ENCODE results near the gene ASIC3.

DNA sequence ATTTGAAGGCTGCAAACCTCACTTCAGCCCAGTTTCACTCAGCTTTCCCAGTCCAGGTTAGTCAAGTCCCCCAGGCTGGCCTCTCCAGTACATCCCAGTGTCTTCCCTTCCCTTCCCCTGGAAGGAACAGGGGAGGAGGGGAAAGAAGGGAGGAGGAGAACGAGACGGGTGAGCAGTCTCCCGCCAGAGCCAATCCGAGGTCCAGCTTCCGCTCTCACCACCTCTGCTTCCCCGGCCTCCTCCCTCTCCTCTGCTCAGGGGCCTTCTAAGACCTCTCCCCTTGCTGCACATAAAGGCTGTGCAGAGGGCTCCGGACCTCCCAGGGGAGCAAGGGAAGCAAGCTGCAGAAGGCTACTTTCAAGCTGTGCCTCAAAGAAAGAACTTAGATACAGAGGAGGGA, 28.1 kb upstream of the ASIC3 start:
- TF ChIP-seq, protein P1, sequence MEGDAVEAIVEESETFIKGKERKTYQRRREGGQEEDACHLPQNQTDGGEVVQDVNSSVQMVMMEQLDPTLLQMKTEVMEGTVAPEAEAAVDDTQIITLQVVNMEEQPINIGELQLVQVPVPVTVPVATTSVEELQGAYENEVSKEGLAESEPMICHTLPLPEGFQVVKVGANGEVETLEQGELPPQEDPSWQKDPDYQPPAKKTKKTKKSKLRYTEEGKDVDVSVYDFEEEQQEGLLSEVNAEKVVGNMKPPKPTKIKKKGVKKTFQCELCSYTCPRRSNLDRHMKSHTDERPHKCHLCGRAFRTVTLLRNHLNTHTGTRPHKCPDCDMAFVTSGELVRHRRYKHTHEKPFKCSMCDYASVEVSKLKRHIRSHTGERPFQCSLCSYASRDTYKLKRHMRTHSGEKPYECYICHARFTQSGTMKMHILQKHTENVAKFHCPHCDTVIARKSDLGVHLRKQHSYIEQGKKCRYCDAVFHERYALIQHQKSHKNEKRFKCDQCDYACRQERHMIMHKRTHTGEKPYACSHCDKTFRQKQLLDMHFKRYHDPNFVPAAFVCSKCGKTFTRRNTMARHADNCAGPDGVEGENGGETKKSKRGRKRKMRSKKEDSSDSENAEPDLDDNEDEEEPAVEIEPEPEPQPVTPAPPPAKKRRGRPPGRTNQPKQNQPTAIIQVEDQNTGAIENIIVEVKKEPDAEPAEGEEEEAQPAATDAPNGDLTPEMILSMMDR (IDR thresholded peaks at IDR 0.05; ENCODE audit: low read length), result no peak
- TF ChIP-seq EZH2 (optimal IDR thresholded peaks at IDR 0.05; ENCODE audit: low read depth, low read length) (no peak), EZH2phosphoT487 (IDR thresholded peaks at IDR 0.05; ENCODE audit: low read length) (no peak)

Measured in MM.1S (cell line).